ENCODE measurements around the gene GLB1L2.

Gene GLB1L2

GRCh38 chr11:134380785-134381184 is 49.0 kb downstream of the GLB1L2 start:
- no peak overlapping the region for H3K4me3 ChIP-seq (replicated peaks; ENCODE audit: low read depth, low read length)
- H3K36me3 ChIP-seq (ENCODE audit: control insufficient read depth, insufficient read depth, low read length) = no peaks in the 10 kb centered on the region
- H3K27me3 ChIP-seq (replicated peaks; ENCODE audit: control insufficient read depth, insufficient read depth, low read length) = no peaks in the 10 kb centered on the region; the same call in none of the 2 replicates
- no peak for DNase-seq (ENCODE audit: extremely low read depth, insufficient read length)
- TF ChIP-seq, protein P1, sequence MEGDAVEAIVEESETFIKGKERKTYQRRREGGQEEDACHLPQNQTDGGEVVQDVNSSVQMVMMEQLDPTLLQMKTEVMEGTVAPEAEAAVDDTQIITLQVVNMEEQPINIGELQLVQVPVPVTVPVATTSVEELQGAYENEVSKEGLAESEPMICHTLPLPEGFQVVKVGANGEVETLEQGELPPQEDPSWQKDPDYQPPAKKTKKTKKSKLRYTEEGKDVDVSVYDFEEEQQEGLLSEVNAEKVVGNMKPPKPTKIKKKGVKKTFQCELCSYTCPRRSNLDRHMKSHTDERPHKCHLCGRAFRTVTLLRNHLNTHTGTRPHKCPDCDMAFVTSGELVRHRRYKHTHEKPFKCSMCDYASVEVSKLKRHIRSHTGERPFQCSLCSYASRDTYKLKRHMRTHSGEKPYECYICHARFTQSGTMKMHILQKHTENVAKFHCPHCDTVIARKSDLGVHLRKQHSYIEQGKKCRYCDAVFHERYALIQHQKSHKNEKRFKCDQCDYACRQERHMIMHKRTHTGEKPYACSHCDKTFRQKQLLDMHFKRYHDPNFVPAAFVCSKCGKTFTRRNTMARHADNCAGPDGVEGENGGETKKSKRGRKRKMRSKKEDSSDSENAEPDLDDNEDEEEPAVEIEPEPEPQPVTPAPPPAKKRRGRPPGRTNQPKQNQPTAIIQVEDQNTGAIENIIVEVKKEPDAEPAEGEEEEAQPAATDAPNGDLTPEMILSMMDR (IDR thresholded peaks at IDR 0.05; ENCODE audit: insufficient read depth, low read length, poor library complexity, severe bottlenecking) = no peak

GRCh38 chr11:134382257-134382656 is 50.5 kb downstream of the GLB1L2 start:
- Histone ChIP-seq H3K4me3 (replicated peaks; ENCODE audit: low read depth, low read length) (no peak overlapping the region), H3K36me3 (ENCODE audit: control insufficient read depth, insufficient read depth, low read length) (no peaks in the 10 kb centered on the region), H3K27me3 (replicated peaks; ENCODE audit: control insufficient read depth, insufficient read depth, low read length) (no peaks in the 10 kb centered on the region; the same call in none of the 2 replicates)
- TF ChIP-seq, protein P1 (IDR thresholded peaks at IDR 0.05; ENCODE audit: insufficient read depth, low read length, poor library complexity, severe bottlenecking) = no peak
- DNase-seq (ENCODE audit: extremely low read depth, insufficient read length) = no peak

GRCh38 chr11:134382830-134383229 is 51.0 kb downstream of the GLB1L2 start:
- DNase-seq (ENCODE audit: extremely low read depth, insufficient read length) = no peak

DNA sequence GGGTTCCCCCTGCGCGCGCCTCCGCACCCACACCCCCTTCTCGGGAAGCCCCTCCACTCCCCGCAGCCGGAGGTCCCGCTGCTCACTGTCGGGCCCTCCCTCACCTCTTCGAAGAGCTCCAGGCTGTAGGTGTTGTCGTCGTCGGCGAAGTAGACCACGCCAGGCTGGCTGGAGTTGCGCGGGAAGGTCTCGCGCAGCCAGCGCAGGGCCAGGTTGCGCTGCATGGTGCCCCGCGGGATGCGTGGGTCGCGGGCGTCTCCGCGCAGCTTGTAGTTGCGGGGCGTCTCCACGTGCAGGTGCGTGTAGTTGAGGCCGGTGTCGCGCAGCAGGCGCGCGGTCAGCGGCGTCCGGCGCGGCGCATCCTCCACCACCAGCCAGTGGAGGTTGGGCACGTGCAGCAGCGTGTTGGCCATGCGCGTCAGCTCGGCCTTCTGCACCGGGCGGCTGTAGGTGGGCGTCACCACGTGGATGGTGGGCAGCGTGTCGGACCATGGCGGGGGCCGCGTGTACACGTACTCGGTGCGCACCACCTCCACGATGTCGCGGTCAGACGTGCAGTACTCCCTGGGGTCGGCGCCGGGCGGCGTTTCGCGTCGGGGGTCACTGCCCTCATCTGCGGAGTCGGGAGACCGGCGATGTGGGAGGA is 51.9 kb downstream of the GLB1L2 start:
- DNase-seq (ENCODE audit: extremely low read depth, insufficient read length) = no peak
- TF ChIP-seq, protein P1 (IDR thresholded peaks at IDR 0.05; ENCODE audit: insufficient read depth, low read length, poor library complexity, severe bottlenecking) = no peak
- Histone ChIP-seq H3K27me3 (replicated peaks; ENCODE audit: control insufficient read depth, insufficient read depth, low read length) (no peaks in the 10 kb centered on the region; the same call in none of the 2 replicates), H3K4me3 (replicated peaks; ENCODE audit: low read depth, low read length) (no peak overlapping the region), H3K36me3 (ENCODE audit: control insufficient read depth, insufficient read depth, low read length) (no peaks in the 10 kb centered on the region)

More at GRCh38 chr11:134382830-134383229, 51.0 kb downstream of the GLB1L2 start:
- no peaks in the 10 kb centered on the region for H3K36me3 ChIP-seq (ENCODE audit: control insufficient read depth, insufficient read depth, low read length)
- TF ChIP-seq, protein P1 (IDR thresholded peaks at IDR 0.05; ENCODE audit: insufficient read depth, low read length, poor library complexity, severe bottlenecking) = no peak
- no peaks in the 10 kb centered on the region; the same call in none of the 2 replicates for H3K27me3 ChIP-seq (replicated peaks; ENCODE audit: control insufficient read depth, insufficient read depth, low read length)
- H3K4me3 ChIP-seq (replicated peaks; ENCODE audit: low read depth, low read length) = no peak overlapping the region

GRCh38 chr11:134384406-134384805 is 52.6 kb downstream of the GLB1L2 start:
- Histone ChIP-seq H3K4me3 (replicated peaks; ENCODE audit: low read depth, low read length) (no peak overlapping the region), H3K27me3 (replicated peaks; ENCODE audit: control insufficient read depth, insufficient read depth, low read length) (no peaks in the 10 kb centered on the region; the same call in none of the 2 replicates), H3K36me3 (ENCODE audit: control insufficient read depth, insufficient read depth, low read length) (no peaks in the 10 kb centered on the region)
- DNase-seq (ENCODE audit: extremely low read depth, insufficient read length) = no peak
- TF ChIP-seq, protein P1 (IDR thresholded peaks at IDR 0.05; ENCODE audit: insufficient read depth, low read length, poor library complexity, severe bottlenecking) = no peak

All from GM06990 (cell line).